Measurements from ENCODE around the gene P2RY8.

P2RY8 gene, protein sequence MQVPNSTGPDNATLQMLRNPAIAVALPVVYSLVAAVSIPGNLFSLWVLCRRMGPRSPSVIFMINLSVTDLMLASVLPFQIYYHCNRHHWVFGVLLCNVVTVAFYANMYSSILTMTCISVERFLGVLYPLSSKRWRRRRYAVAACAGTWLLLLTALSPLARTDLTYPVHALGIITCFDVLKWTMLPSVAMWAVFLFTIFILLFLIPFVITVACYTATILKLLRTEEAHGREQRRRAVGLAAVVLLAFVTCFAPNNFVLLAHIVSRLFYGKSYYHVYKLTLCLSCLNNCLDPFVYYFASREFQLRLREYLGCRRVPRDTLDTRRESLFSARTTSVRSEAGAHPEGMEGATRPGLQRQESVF

GRCh38 chrX:1537031-1537715 is at the start of gene P2RY8:
Gene P2RY8 (minus strand): TSS chrX:1537185. CDS start chrX:1466558, 70,627 bp downstream.
- DNase-seq (ENCODE audit: low read depth, low spot score) = no peak
- no peak within 1 kb of the TSS for H3K4me3 ChIP-seq (ENCODE audit: low read depth, low read length)
- TF ChIP-seq, protein P1, sequence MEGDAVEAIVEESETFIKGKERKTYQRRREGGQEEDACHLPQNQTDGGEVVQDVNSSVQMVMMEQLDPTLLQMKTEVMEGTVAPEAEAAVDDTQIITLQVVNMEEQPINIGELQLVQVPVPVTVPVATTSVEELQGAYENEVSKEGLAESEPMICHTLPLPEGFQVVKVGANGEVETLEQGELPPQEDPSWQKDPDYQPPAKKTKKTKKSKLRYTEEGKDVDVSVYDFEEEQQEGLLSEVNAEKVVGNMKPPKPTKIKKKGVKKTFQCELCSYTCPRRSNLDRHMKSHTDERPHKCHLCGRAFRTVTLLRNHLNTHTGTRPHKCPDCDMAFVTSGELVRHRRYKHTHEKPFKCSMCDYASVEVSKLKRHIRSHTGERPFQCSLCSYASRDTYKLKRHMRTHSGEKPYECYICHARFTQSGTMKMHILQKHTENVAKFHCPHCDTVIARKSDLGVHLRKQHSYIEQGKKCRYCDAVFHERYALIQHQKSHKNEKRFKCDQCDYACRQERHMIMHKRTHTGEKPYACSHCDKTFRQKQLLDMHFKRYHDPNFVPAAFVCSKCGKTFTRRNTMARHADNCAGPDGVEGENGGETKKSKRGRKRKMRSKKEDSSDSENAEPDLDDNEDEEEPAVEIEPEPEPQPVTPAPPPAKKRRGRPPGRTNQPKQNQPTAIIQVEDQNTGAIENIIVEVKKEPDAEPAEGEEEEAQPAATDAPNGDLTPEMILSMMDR (IDR thresholded peaks at IDR 0.05; ENCODE audit: insufficient read depth, low read length, missing control alignments) = no peak
- POLR2A ChIA-PET = no interaction called here
- CTCF ChIA-PET = no interaction called here

DNA sequence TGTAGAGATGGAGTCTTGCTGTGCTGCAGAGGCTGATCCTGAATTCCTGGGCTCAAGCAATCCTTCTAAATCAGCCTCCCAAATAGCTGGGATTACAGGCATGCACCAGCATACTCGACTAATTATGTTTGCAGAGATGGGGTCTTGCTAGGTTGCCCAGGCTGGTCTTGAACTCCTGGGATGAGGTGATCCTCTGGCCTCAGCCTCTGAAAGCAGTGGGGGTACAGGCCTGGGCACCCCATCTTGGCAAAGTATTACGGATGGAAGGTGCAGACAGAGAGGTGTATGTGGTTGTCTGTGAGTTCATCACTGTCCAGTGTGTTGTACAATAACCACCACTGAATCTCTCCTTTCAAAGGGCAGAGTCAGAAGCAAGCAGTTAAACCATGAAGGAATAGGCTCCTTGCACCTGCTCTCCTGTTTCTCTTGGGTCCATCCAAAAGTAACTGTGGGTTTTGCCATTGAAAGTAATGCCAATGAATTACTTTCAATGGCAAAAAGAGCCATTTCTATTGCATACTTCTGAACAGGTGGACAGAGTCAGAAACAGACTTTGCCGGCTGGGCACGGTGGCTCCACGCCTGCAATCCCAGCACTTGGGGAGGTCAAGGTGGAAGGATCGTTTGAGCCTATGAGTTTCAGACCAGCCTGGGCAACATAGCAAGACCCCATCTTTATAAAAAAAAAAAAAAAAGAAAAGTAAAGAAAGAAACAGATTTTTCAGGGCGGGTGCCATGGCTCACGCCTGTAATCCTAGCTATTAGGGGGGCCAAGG is 47.4 kb upstream of the P2RY8 start:
- DNase-seq (ENCODE audit: low read depth, low spot score) = no peak
- ChIA-PET POLR2A (no interaction called here), CTCF (no interaction called here)
- H3K4me3 ChIP-seq (ENCODE audit: low read depth, low read length) = no peak overlapping the region
- TF ChIP-seq, protein P1 (IDR thresholded peaks at IDR 0.05; ENCODE audit: insufficient read depth, low read length, missing control alignments) = no peak

DNA sequence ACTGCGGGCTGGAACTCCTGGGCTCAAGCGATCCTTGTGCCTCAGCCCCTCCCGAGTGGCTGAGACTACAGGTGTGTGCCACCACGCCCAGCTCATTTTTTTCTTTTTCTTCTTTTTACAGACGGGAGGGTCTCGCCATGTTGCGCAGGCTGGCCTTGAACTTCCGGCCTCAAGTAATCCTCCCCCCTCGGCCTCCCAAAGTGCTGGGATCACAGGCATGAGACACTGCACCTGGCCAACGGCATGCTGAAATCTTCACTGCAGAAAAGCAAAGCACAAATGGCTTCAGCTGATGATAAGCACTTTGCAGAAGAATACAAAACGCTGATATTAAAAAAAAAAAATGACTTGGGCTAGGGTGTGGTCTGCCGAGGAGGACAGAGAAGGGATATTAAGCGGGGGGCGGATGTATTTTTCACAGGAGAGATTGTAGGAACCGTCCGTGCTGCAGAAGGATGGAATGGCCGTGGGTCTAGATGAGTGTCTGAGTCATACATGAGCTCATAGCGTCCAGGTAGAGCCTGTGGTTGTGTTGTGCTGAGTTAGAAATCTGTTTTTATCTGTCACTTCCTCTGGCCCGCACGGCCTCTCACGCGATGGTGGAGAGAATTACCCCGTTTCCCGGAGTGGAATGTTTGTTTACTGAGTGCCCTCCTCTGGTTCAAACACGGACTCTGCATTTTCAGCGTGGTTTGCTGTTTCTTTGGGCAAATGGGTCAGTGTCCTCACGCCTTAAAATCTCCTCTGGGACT is 45.9 kb upstream of the P2RY8 start:
- H3K4me3 ChIP-seq (ENCODE audit: low read depth, low read length) = no peak overlapping the region
- TF ChIP-seq, protein P1 (IDR thresholded peaks at IDR 0.05; ENCODE audit: insufficient read depth, low read length, missing control alignments) = no peak
- POLR2A ChIA-PET = no interaction called here
- CTCF ChIA-PET = no interaction called here
- DNase-seq (ENCODE audit: low read depth, low spot score) = no peak

DNA sequence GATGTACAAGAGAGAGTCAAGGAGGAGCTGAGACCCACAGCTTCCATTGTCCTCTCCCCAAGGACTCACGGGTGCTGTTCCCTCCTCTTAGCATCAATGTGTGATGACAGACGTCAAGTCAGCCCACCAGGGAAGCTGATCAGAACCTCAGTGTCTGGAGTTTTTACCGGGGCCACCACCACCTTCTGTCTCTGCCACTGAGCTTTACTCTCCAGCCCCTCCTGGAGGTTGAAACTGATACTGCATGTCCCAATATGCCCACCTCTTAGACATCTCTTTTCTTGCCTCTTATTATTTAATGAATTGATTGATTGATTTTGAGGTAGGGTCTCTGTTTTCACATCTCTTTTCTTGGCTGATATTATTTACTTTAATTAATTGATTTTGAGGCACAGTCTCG is 44.1 kb upstream of the P2RY8 start:
- DNase-seq (ENCODE audit: low read depth, low spot score) = no peak
- POLR2A ChIA-PET = no interaction called here

GRCh38 chrX:1578511-1579173 is 41.7 kb upstream of the P2RY8 start:
- TF ChIP-seq, protein P1 (IDR thresholded peaks at IDR 0.05; ENCODE audit: insufficient read depth, low read length, missing control alignments) = no peak
- no peak overlapping the region for H3K4me3 ChIP-seq (ENCODE audit: low read depth, low read length)
- CTCF ChIA-PET = no interaction called here
- DNase-seq (ENCODE audit: low read depth, low spot score) = no peak
- POLR2A ChIA-PET = no interaction called here

More for the DNA sequence above, 44.1 kb upstream of the P2RY8 start:
- TF ChIP-seq, protein P1 (IDR thresholded peaks at IDR 0.05; ENCODE audit: insufficient read depth, low read length, missing control alignments) = peak; percentile 52
- CTCF ChIA-PET = no interaction called here
- no peak overlapping the region for H3K4me3 ChIP-seq (ENCODE audit: low read depth, low read length)
